NCI-H748 (cell line): ENCODE measurements around the gene TAF1D.

ENCODE experiments used
- DNase-seq: peaks from one replicate; lab custom pipeline; 2025; ENCODE audit not compliant: unreplicated experiment; lab: John Stamatoyannopoulos, UW

Gene TAF1D

DNA sequence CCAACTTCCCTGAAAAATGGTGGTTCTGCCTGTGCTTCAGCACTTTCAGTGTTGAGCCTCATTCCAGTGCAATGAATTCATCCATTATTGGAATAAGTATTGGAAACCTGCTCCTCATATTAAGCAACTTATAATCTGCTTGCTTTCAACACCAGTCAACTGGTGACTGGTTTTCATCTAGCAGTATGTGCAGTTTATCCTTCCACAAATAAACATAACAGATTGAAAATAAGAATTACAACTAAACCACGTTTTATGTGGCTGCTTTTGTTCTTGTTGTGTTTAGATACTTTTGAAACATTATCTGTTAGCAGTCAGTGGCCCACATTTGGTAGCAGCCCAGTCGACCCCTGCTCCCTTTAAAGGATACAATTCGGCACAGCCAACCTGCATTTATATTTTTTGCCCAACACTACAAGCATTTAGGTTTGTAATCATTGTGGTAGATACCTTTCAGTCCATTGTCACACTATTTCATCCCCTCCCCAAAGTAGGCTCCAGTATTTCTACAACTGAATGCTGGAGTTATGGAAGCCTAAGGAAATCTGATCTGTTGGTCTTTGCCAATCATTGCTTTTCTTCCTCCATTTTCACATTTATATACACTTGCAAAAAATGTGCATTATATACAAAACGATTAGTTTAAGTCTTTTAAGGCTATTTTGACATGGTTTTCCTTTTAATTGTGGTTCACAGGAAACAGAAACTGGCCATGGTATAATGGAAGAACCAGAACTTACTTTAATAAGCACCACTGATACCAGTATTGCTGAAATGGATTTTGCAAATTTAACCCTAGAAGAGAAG is 13.1 kb downstream of the TAF1D start:
- DNase-seq = no peak

DNA sequence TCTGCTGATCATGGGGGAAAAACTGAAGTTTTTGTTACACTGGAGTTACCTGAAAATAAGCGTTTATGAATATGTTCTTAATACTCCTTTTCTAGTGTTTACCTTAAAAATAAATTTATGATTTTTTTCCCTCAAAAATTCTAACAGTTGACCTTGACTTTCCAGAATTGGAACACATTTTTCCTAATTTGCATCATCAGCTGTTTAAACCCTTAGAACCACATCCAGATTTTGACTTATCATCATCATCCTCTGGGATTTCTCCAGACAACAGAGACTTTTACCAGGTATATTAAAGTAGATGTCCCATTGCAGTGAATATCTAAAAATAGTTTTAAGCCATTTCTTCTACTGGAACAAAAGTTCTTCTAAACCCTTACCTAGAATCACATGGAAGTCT is 17.2 kb downstream of the TAF1D start:
- no peak for DNase-seq

DNA sequence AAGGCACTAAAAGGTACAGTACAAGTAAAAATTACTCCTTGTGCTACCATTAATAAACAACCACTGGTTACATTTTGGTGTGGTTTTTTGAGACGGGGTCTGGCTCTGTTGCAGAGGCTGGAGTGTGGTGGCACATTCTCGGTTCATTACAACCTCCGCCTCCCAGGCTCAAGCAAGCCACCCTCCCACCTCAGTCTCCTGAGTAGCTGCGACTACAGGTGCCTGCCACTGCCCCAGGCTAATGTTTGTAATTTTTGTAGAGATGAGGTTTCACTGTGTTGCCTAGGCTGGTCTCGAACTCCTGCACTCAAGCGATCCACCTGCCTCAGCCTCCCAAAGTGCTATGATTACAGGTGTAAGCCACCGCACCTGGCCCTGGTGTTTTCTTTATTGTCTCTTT is 20.8 kb downstream of the TAF1D start:
- DNase-seq = no peak

DNA sequence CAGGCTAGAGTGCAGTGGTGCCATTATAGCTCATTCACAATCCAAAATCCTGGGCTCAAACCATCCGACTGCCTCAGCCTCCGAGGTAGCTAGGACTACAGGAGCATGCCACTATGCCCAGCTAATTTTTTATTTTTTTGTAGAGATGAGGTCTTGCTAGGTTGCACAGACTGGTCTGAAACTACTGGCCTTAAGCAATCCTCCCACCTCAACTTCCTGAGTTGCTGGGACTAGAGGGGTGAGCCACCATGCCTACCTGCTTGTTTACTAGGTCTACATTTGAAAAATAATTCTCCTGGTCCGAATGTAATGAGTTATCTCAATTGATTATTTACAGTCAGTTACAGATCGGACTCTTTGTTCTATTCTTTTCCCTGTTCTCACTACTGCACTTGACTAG is 22.0 kb downstream of the TAF1D start:
- no peak for DNase-seq

DNA sequence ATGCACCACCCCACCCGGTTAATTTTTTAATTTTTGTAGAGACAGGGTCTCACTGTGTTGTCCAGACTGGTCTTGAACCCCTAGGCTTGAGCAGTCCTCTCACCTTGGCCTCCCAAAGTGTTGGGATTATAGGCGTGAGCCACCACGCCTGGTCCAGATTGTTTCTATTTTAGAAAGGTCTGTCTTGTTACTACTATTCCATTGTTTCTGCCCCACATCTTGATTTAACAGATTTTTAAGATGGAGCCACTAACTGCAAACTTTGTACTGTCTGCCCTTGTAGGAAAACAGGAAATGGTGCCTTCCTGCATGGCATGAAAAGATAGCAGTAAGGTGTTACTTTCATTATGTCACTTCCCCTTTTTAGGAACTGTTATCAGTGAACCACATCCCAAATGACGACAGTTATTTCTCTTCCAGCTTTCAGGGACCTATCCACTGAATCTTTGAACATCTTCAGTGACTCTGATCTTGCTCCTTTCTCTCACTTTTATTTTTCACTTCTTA is 23.2 kb downstream of the TAF1D start:
- no peak for DNase-seq

DNA sequence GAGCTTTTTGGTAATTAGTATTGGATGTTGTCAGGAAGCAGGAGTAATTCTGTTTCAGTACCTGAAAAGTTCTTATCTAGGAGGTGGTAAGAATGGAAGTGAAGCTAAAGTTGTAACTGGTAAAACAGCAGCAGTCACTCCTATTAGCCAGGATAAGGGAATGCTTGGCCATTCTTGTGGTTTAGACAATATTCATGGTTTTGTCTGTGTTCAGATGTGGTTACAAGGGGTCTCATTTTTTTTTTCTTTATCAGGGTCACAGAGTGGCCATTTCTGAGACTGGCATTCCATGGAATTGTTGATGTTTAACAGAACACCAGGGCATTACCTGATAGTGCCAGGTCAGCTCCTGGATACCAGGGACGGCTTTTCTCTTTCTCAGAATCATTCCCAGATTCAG is 23.8 kb downstream of the TAF1D start:
- no peak for DNase-seq

DNA sequence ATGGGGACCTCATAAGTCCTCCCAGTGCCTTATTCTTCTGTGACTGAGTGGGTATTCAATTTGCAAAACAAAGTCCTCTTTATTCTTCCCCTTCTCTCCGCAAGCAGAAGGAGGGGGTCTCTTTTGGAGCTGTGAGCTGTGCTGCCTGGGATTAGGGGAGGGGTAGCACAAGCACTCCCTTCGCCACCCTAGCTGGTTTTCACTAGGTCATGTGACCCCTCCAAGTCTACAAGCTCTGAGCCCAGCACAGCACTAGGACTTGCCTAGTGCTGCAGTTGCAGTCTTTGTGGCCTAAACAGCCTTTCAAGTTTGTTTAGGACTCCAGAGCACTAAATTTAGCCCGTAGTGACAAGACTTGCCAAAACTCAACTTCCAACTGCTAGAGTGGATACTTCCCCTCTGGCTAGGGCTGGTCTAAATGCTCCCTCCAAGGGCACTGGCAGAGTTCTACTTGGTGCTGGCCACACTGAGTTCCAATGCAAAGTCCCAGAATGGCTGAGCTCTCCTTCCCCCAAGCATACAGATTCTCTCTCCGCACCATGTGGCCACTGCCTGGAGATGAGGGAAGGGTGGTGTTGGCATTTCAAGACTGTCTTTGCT is 25.4 kb downstream of the TAF1D start:
- no peak for DNase-seq

DNA sequence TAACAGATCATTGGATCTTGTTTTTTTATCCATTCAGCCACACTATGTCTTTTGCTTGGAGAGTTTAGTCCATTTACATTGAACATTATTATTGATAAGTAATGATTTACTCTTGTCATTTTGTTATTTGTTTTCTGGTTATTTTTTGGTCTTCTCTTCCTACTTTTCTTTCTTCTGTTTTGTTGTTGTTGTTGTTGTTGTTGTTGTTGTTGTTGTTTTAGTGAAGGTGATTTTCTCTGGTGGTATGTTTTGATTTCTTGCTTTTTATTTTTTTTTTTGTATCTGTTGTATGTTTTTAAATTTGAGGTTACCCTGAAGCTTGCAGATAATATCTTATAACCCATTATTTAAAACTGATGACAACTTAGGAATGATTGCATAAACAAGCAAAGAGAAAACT is 28.6 kb downstream of the TAF1D start:
- no peak for DNase-seq

DNA sequence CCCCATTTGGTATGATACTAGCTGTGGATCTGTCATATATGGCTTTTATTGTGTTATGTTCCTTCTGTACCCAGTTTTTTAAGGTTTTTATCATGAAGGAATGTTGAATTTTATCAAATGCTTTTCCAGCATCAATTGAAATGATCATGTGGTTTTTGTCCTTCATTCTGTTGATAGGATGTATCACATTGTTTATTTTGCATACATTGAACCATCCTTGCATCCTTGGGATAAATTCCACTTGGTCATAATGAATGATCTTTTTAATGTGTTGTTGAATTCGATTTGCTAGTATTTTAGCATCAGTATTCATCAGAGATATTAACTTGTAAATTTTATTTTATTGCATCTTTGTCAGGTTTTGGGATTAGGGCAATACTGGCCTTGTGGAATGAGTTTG is 31.1 kb downstream of the TAF1D start:
- DNase-seq = no peak

DNA sequence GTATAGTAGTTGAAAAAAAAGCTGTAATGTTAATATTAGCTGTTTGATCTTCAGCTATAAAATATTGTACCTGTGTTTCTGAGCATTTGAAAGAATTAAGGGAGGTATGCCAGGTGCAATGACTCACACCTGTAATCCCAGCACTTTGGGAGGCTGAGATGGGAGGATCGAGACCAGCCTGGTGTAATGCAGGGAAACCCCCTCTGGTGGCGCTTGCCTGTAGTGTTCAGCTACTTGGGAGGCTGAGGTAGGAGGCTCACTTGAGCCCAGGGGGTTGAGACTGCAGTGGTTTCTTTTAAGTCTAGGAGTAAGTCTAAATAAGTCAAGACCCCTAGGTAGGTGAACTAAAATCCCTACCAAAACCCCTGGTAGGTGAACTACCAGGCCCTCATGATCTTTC is 37.1 kb downstream of the TAF1D start:
- DNase-seq = no peak

DNA sequence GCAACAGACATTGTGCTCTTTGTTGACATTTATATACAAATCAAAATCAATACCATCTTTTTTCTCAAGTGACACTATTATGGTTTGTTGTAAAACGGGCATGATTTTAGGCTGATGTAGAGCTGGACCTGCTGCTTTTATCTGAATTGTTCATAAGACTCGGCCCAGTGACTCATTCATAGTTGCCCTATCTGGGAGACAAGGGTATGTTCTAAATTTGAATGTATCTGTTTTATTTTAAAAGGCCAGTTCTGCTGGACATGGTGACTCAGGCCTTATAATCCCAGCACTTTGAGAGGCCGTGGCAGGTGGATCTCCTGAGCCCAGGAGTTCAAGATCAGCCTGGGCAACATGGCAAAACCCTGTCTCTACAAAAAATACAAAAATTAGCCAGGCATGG is 40.5 kb downstream of the TAF1D start:
- no peak for DNase-seq

DNA sequence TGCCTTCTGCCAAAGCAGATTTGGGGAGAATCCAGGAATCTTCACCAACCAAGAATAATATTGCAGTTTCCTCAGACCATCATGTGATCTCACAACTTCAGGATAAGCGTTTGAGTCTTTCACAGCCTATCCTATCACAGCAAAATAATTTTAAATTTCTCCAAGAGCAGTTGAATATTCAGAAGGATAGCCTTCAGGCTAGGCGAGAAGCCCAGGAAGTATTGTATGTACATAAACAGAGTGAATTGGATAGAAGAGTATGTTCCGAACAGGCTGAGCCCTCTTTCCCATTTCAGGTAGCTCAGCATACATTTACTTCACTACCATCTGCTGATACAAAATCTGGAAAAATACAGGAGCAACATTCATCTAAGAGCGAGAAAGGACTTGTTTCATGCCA is 43.7 kb downstream of the TAF1D start:
- no peak for DNase-seq

DNA sequence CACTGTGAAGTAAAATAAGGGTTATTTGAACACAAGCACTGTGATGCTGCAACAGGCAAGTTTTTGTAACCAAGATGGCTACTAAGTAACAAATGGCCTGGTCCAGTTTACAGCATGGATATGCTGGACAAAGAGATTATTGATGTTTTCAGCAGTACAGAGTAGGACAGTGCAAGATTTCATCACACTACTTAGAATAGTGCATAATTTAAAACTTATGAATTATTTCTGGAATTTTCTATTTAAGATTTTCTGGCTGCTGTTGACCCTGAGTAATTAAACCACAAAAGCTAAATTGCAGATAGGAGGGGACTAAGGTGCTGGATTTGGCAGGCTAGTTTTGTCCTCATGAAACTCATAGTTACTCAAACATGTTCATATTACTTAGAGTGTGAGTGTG is 46.7 kb downstream of the TAF1D start:
- no peak for DNase-seq

DNA sequence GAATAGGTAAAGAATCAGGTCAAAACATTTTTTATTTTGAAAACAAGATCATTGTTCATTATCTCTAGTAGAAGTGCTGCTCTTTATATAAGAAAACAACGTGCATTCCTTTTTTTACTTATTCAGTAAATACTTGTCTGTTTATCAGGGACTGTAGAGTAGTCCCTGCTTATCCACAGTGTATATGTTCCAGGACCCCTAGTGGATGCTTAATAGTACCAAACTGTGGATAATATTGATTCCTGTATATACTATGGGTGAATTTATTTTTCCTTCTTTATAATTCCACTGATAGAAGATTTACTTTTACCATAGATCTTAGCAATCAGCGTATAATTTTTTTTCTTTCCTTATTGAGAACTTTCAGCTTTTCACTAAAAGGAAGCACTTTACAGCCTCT is 47.2 kb downstream of the TAF1D start:
- no peak for DNase-seq

DNA sequence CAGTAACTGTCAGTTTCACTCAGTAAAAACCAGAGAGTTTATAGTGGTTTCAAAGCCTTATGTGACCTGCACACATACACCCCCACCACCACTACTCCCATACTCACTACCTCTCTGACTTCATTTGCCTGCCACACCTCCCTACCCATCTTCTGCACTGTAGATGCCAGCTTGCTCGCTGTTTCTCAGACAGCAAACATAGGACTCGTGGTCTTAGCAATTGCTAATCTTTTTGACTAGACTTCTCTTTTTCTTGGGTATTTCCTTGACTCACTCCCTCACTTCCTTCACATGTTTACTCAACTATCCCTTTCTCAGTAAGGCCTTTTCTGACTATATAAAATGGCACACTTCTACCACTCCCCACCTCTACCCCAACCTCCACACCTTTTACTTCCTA is 52.1 kb downstream of the TAF1D start:
- no peak for DNase-seq

DNA sequence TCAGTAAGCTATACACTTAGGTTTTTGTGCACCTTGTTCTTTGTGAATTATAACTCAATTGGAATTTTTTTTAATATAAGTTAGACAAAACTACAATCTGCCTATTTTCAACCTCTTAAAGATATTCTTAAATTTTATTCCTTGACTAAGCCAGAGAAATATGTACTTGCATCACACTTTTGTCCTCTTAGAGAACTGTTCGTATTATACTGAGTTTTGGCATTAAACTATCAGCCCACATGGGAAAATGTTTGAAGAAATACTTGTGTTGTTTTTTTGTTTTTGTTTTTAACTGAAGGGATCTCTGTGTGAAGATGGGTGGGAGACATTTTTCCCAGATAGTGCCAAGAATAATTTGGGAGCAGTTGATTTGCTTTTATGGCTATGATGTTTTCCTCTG is 54.5 kb downstream of the TAF1D start:
- no peak for DNase-seq

DNA sequence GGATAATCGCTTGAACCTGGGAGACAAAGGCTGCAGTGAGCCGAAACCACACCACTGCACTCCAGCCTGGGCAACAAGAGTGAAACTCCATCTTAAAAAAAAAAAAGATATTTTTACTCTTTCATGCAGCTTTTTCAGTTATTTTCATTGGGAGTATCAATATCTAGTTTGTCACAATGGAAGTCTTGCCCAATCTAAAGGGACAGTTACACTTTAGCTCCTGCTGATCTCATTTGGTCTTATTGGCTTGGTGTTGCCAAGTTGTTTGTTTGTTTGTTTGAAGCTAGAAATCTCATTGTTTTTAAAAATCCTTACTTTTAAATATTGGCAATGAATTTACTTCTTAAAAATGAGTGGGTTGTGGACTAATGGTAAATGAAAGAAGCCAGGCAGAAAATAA is 55.1 kb downstream of the TAF1D start:
- no peak for DNase-seq
